HepG2 (cell line): ENCODE data around the gene NCOA5. TPM values are rescaled to one million over a fixed set of nuclear protein-coding genes. Genes with fewer than 3 reads are reported as not detected.

Source experiments
- ETV5 ChIP-seq: IDR thresholded peaks from 2 replicates; pipeline ENCODE4 v1.6.1; 2018; ENCODE audit warnings: missing biosample characterization, missing genetic modification reagents, inconsistent platforms, borderline replicate concordance
- HOXA7 ChIP-seq: sonication (generic); formaldehyde crosslinking; IDR thresholded peaks from 2 replicates; pipeline ENCODE4 v1.8.1; 2022; ENCODE audit warnings: mild to moderate bottlenecking, missing genetic modification reagents, moderate library complexity
- MEF2D ChIP-seq: sonication (generic); formaldehyde crosslinking; IDR thresholded peaks from 2 replicates; pipeline ENCODE4 v1.5.1; 2020; ENCODE audit warnings: mild to moderate bottlenecking, missing genetic modification reagents
- MTF1 ChIP-seq: sonication (generic); formaldehyde crosslinking; IDR thresholded peaks from 2 replicates; pipeline ENCODE4 v1.5.0; 2020; ENCODE audit warnings: missing genetic modification reagents
- RAD21 ChIP-seq: fragments of 450-650 bp; formaldehyde crosslinking; IDR thresholded peaks from 2 replicates; pipeline ENCODE4 v1.5.0; 2020; ENCODE audit warnings: mild to moderate bottlenecking
- RFX3 ChIP-seq: IDR thresholded peaks from 2 replicates; pipeline ENCODE4 v1.6.1; 2016; ENCODE audit warnings: missing biosample characterization, missing genetic modification reagents
- TAF15 ChIP-seq: fragments of 200-400 bp; formaldehyde crosslinking; IDR thresholded peaks from one replicate; pipeline ENCODE4 v1.6.1; 2018; ENCODE audit warnings: mild to moderate bottlenecking, low read depth, low read length; ENCODE audit not compliant: poor library complexity, severe bottlenecking
- ZFP91 ChIP-seq: sonication (generic); formaldehyde crosslinking; IDR thresholded peaks from 2 replicates; pipeline ENCODE4 v1.9.0; 2022; ENCODE audit warnings: missing genetic modification reagents, mild to moderate bottlenecking, borderline replicate concordance
- polyA plus RNA-seq, 8 experiments: library from polyadenylated mRNA; depleted of rRNA in 3 of 8; stranded (reverse) in 7 of 8; unstranded in 1 of 8; fragments of >200 nt; fragmentation: Illumina TruSeq in 4 of 8; extraction: Trizol in 4 of 8; gene quantifications; 2 replicates each; pipeline versions ENCODE4 v1.2.1 to v1.2.3, GENCODE V29; 2011 to 2016; ENCODE audit warnings: low read depth in 4 of 8, missing spikeins in 1 of 8, mixed read lengths in 1 of 8; ENCODE audit not compliant: insufficient read depth in 1 of 8
- total RNA-seq, 5 experiments: library from RNA; depleted of rRNA; stranded (reverse); fragments of >200 nt; fragmentation: Illumina TruSeq; extraction: Trizol; gene quantifications; 2 replicates each; pipeline ENCODE4 v1.2.3, GENCODE V29; 2016; ENCODE audit warnings: low read depth in 1 of 5
- TF ChIP-seq, protein P1 (sequence below): sonication (generic); formaldehyde crosslinking; IDR thresholded peaks from 2 replicates; pipeline ENCODE4 v1.4.0; 2020; ENCODE audit warnings: low read depth, missing genetic modification reagents
- TF ChIP-seq, protein P2 (sequence below): sonication (generic); formaldehyde crosslinking; IDR thresholded peaks from 2 replicates; pipeline ENCODE4 v1.5.0; 2020; ENCODE audit warnings: mild to moderate bottlenecking, missing genetic modification reagents, moderate library complexity

Gene NCOA5
- total and polyA plus RNA-seq, 2 of the 13 experiments (the other 11 are each of a cell fraction or from before 2014, with no cell fraction given), result 16.5 to 28.4 TPM

- TF ChIP-seq, protein P1, sequence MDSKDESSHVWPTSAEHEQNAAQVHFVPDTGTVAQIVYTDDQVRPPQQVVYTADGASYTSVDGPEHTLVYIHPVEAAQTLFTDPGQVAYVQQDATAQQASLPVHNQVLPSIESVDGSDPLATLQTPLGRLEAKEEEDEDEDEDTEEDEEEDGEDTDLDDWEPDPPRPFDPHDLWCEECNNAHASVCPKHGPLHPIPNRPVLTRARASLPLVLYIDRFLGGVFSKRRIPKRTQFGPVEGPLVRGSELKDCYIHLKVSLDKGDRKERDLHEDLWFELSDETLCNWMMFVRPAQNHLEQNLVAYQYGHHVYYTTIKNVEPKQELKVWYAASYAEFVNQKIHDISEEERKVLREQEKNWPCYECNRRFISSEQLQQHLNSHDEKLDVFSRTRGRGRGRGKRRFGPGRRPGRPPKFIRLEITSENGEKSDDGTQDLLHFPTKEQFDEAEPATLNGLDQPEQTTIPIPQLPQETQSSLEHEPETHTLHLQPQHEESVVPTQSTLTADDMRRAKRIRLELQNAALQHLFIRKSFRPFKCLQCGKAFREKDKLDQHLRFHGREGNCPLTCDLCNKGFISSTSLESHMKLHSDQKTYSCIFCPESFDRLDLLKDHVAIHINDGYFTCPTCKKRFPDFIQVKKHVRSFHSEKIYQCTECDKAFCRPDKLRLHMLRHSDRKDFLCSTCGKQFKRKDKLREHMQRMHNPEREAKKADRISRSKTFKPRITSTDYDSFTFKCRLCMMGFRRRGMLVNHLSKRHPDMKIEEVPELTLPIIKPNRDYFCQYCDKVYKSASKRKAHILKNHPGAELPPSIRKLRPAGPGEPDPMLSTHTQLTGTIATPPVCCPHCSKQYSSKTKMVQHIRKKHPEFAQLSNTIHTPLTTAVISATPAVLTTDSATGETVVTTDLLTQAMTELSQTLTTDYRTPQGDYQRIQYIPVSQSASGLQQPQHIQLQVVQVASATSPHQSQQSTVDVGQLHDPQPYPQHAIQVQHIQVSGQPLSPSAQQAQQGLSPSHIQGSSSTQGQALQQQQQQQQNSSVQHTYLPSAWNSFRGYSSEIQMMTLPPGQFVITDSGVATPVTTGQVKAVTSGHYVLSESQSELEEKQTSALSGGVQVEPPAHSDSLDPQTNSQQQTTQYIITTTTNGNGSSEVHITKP (CRISPR knock-in tag), result no peak
- 0 out of 2 replicates have a peak, but pooled peaks have one; percentile 36 for TF ChIP-seq MTF1 (CRISPR knock-in tag)
- no peak for TF ChIP-seq RFX3
- TF ChIP-seq ZFP91 (CRISPR knock-in tag), result 0 out of 2 replicates have a peak, but pooled peaks have one; percentile 41
- TF ChIP-seq TAF15, result no peak
- TF ChIP-seq, protein P2, sequence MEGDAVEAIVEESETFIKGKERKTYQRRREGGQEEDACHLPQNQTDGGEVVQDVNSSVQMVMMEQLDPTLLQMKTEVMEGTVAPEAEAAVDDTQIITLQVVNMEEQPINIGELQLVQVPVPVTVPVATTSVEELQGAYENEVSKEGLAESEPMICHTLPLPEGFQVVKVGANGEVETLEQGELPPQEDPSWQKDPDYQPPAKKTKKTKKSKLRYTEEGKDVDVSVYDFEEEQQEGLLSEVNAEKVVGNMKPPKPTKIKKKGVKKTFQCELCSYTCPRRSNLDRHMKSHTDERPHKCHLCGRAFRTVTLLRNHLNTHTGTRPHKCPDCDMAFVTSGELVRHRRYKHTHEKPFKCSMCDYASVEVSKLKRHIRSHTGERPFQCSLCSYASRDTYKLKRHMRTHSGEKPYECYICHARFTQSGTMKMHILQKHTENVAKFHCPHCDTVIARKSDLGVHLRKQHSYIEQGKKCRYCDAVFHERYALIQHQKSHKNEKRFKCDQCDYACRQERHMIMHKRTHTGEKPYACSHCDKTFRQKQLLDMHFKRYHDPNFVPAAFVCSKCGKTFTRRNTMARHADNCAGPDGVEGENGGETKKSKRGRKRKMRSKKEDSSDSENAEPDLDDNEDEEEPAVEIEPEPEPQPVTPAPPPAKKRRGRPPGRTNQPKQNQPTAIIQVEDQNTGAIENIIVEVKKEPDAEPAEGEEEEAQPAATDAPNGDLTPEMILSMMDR (CRISPR knock-in tag), result peak; percentile 77
- TF ChIP-seq HOXA7, result no peak
- TF ChIP-seq ETV5 (CRISPR knock-in tag), result no peak
- no peak for TF ChIP-seq MEF2D (CRISPR knock-in tag)
- peak; percentile 30; the same call in 1 of the 2 replicates for TF ChIP-seq RAD21 (CRISPR knock-in tag)
Measured at GRCh38 chr20:46099491-46100287, 9.9 kb upstream of the NCOA5 start (continued).
